Stimulated activated CD4-positive, alpha-beta T cell treated with anti-CD3 and anti-CD28 coated beads, Interleukin-15, amount 100 ng/mL, for 24 hours (primary cell): ENCODE results near the gene GNLY.

ENCODE experiments used
- DNase-seq: peaks from one replicate; pipeline ENCODE4 v3.0.0-alpha.2; 2020

The GNLY gene

GRCh38 chr2:85748039-85748734 lies 54.0 kb downstream of the GNLY start:
- no peak for DNase-seq
